ENCODE results near the gene DIS3L2. TPM values are rescaled to one million over a fixed set of nuclear protein-coding genes. Genes with fewer than 3 reads are reported as not detected.

DIS3L2 gene
- total RNA-seq, 1 experiment from 2014 or later = 15.8 TPM

DNA sequence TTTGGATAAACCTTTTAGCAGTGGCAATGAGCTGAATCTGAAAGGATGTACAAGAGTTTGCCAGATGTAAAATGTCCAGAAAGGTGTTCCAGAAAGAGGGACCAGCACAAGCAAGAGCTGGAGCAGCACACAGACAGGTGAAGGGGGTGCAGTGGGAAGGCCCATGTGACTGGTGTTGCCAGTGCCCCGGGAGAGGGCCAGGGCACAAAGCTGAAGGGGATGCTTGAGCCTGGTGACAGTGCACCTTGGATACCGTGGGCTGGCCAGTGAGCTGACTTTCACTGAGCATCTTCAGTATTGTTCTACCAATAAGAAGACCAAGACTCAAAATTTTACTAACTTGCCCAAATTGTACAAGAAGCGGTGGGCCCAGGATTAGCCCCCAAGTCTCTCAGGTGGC, 284.7 kb downstream of the DIS3L2 start:
- Histone ChIP-seq H3K27ac (ENCODE audit: low read length) (no peak overlapping the region), H4K20me1 (ENCODE audit: insufficient read depth, low read depth, low read length) (no peaks in the 10 kb centered on the region), H3K9me2 (replicated peaks; ENCODE audit: insufficient read depth, low read length) (no peaks in the 10 kb centered on the region), H3K9ac (ENCODE audit: low read length) (no peak overlapping the region), H3K36me3 (ENCODE audit: insufficient read depth, low read length) (no peaks in the 10 kb centered on the region), H3K4me3 (ENCODE audit: low read length) (no peak overlapping the region), H3K4me2 (ENCODE audit: low read depth, low read length, poor library complexity, severe bottlenecking) (no peak overlapping the region), H3K27me3 (ENCODE audit: low read length) (no peaks in the 10 kb centered on the region), H3K4me1 (ENCODE audit: low read length) (no peaks in the 10 kb centered on the region), H2AFZ (ENCODE audit: low read length) (no peak overlapping the region), H3K9me3 (ENCODE audit: low read length) (no peaks in the 10 kb centered on the region), H3K79me2 (ENCODE audit: low read length) (no peaks in the 10 kb centered on the region)
- DNase-seq = no peak

DNA sequence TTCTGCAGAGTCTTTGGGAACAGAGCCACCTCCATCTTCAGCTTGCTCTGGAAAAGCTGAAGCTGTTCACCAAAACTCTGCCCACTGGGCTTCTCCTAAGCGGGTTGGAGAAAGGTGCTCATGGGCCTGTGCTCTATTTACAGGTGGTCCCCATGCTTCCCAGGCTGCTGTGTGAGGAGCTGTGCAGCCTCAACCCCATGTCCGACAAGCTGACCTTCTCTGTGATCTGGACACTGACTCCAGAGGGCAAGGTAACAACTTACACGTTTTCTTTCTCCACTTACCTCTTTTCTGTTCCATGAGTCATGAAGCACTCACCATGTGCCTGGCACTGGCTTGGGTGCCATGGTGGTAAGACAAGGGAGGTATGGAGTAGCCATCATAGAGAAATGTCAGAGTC, 287.6 kb downstream of the DIS3L2 start:
- no peak for DNase-seq
- Histone ChIP-seq H3K36me3 (ENCODE audit: insufficient read depth, low read length) (no peaks in the 10 kb centered on the region), H3K9me3 (ENCODE audit: low read length) (no peaks in the 10 kb centered on the region), H3K4me2 (ENCODE audit: low read depth, low read length, poor library complexity, severe bottlenecking) (no peak overlapping the region), H2AFZ (ENCODE audit: low read length) (no peak overlapping the region), H3K27me3 (ENCODE audit: low read length) (no peaks in the 10 kb centered on the region), H3K4me3 (ENCODE audit: low read length) (no peak overlapping the region), H3K27ac (ENCODE audit: low read length) (no peak overlapping the region), H3K9me2 (replicated peaks; ENCODE audit: insufficient read depth, low read length) (no peaks in the 10 kb centered on the region), H3K9ac (ENCODE audit: low read length) (no peak overlapping the region), H3K79me2 (ENCODE audit: low read length) (no peaks in the 10 kb centered on the region), H4K20me1 (ENCODE audit: insufficient read depth, low read depth, low read length) (no peaks in the 10 kb centered on the region), H3K4me1 (ENCODE audit: low read length) (no peaks in the 10 kb centered on the region)

DNA sequence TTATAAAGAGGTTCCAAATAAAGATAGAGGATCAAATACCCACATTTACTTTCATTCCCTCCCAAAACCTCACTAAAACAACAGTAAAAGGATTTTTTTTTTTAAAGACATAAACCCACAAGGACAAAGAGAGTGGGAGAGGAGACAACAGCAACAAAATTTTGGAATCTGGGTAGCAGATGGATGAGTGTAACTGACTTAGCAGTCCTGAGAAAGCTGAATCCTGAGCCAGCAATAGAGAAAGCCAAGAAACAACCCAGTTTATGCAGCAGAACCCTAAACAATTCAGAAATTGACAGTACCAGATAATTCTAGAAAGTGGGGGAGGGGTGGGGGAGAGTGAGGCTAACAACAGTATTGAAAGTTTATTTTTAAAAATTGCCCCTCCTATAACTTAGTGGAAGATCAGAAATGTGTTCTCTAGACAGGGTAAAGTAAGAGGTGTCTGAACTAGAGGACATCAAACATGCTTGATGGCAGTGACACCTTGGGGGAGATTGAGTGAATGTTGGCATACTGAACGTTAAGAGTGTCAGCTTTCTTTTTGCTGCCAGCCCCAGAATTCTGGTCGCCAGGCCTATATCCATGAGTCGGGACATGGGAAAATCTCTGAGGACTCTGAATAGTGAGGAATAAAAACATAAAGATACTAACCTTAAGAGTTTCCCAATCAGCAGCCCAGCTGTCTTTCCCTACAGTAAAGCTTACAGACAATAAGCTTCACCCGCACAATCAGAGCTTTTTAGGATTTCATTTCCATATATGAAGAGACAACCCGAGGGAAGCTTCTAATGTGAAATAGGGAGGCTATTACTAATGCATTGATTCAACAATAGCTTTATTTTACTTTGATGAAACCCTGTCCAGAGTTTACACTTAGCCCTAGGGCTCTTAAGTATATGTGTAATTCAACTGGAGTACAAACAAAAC, 289.0 kb downstream of the DIS3L2 start:
- H3K27ac ChIP-seq (ENCODE audit: low read length) = no peak overlapping the region
- no peaks in the 10 kb centered on the region for H3K9me3 ChIP-seq (ENCODE audit: low read length)
- no peaks in the 10 kb centered on the region for H4K20me1 ChIP-seq (ENCODE audit: insufficient read depth, low read depth, low read length)
- no peak overlapping the region for H3K4me3 ChIP-seq (ENCODE audit: low read length)
- H3K9ac ChIP-seq (ENCODE audit: low read length) = no peak overlapping the region
- no peaks in the 10 kb centered on the region for H3K9me2 ChIP-seq (replicated peaks; ENCODE audit: insufficient read depth, low read length)
- H3K79me2 ChIP-seq (ENCODE audit: low read length) = no peaks in the 10 kb centered on the region
- H3K36me3 ChIP-seq (ENCODE audit: insufficient read depth, low read length) = no peaks in the 10 kb centered on the region
- DNase-seq = no peak
- no peaks in the 10 kb centered on the region for H3K4me1 ChIP-seq (ENCODE audit: low read length)
- no peaks in the 10 kb centered on the region for H3K27me3 ChIP-seq (ENCODE audit: low read length)
- H2AFZ ChIP-seq (ENCODE audit: low read length) = no peak overlapping the region
- no peak overlapping the region for H3K4me2 ChIP-seq (ENCODE audit: low read depth, low read length, poor library complexity, severe bottlenecking)

DNA sequence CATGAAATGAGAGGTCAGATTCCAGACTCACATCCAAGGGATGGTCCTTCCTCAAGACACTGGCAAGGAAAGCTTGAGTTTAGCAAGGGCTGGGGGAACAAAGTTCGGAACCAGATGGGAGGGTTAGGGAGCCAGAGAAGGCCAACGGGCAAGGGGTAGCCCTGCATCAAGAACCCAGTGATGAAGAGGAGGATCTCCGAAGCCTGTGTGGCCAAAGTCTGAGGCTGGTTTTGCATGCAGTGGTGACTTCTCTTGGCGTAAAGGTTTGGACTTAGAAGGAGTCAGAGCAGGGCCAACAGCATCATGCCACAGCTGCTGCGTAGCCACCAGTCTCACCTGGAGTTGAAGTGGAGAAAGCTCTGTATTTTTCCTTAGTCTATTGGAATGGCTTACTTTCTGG, 293.5 kb downstream of the DIS3L2 start:
- Histone ChIP-seq H3K4me3 (ENCODE audit: low read length) (no peak overlapping the region), H3K9ac (ENCODE audit: low read length) (no peak overlapping the region), H4K20me1 (ENCODE audit: insufficient read depth, low read depth, low read length) (no peaks in the 10 kb centered on the region), H3K79me2 (ENCODE audit: low read length) (no peaks in the 10 kb centered on the region), H3K4me1 (ENCODE audit: low read length) (no peaks in the 10 kb centered on the region; the same call in 1 of the 2 replicates), H3K9me2 (replicated peaks; ENCODE audit: insufficient read depth, low read length) (no peaks in the 10 kb centered on the region), H3K4me2 (ENCODE audit: low read depth, low read length, poor library complexity, severe bottlenecking) (no peak overlapping the region), H3K9me3 (ENCODE audit: low read length) (no peaks in the 10 kb centered on the region), H2AFZ (ENCODE audit: low read length) (no peak overlapping the region), H3K27ac (ENCODE audit: low read length) (no peak overlapping the region), H3K27me3 (ENCODE audit: low read length) (no peaks in the 10 kb centered on the region), H3K36me3 (ENCODE audit: insufficient read depth, low read length) (no peaks in the 10 kb centered on the region)
- DNase-seq = no peak

DNA sequence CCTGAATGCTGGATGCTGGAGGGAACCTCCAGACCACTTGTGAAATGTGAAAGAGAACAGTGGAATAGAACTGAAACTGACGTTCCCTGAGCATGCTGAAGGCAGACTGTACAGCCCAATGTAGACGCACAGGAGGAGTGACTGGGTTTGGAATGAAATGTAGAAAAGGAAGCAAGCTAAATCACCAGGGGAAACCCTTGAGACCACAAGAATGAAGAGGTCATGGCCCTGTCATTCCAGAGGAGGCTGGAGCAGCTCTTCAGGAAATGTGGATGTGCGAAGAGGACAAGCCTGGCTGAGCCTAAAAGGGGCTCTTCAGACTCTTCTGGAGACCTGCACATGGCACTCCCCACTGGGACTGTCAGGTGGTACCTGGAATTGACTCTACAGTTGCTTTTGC, 298.6 kb downstream of the DIS3L2 start:
- Histone ChIP-seq H4K20me1 (ENCODE audit: insufficient read depth, low read depth, low read length) (no peaks in the 10 kb centered on the region), H3K79me2 (ENCODE audit: low read length) (no peaks in the 10 kb centered on the region), H3K4me2 (ENCODE audit: low read depth, low read length, poor library complexity, severe bottlenecking) (no peak overlapping the region), H3K4me1 (ENCODE audit: low read length) (peaks cover 7% of the 10 kb centered on the region), H3K9me2 (replicated peaks; ENCODE audit: insufficient read depth, low read length) (no peaks in the 10 kb centered on the region), H2AFZ (ENCODE audit: low read length) (no peak overlapping the region), H3K36me3 (ENCODE audit: insufficient read depth, low read length) (no peaks in the 10 kb centered on the region), H3K9ac (ENCODE audit: low read length) (no peak overlapping the region), H3K27ac (ENCODE audit: low read length) (no peak overlapping the region), H3K27me3 (ENCODE audit: low read length) (no peaks in the 10 kb centered on the region), H3K9me3 (ENCODE audit: low read length) (no peaks in the 10 kb centered on the region), H3K4me3 (ENCODE audit: low read length) (no peak overlapping the region)
- DNase-seq = no peak

DNA sequence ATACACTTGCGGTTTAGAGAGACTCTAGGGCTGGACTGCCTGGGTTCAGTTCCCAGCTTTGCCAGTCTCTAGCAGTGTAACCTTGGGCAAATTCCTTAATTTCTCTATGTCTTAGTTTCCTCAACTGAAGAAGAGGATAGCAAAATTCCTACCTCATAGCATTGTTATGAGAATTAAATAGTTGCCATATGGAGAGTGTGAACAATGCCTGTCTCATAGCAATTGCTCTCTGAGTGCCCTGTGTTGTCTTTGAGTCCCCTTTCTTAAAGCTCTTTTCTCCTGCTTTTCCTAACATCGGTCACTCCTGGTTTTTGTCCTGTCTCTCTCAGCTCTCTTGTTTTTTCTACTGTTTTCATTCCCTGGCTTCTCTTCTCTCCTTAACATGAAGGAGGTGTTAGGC, 300.3 kb downstream of the DIS3L2 start:
- no peaks in the 10 kb centered on the region for H3K27me3 ChIP-seq (ENCODE audit: low read length)
- H4K20me1 ChIP-seq (ENCODE audit: insufficient read depth, low read depth, low read length) = no peaks in the 10 kb centered on the region
- no peak for DNase-seq
- no peaks in the 10 kb centered on the region for H3K9me3 ChIP-seq (ENCODE audit: low read length)
- H3K36me3 ChIP-seq (ENCODE audit: insufficient read depth, low read length) = no peaks in the 10 kb centered on the region
- no peak overlapping the region for H3K27ac ChIP-seq (ENCODE audit: low read length)
- no peaks in the 10 kb centered on the region for H3K79me2 ChIP-seq (ENCODE audit: low read length)
- no peak overlapping the region for H3K4me3 ChIP-seq (ENCODE audit: low read length)
- no peak overlapping the region for H3K4me2 ChIP-seq (ENCODE audit: low read depth, low read length, poor library complexity, severe bottlenecking)
- no peaks in the 10 kb centered on the region for H3K9me2 ChIP-seq (replicated peaks; ENCODE audit: insufficient read depth, low read length)
- peaks cover 7% of the 10 kb centered on the region for H3K4me1 ChIP-seq (ENCODE audit: low read length)
- H3K9ac ChIP-seq (ENCODE audit: low read length) = no peak overlapping the region
- H2AFZ ChIP-seq (ENCODE audit: low read length) = no peak overlapping the region

DNA sequence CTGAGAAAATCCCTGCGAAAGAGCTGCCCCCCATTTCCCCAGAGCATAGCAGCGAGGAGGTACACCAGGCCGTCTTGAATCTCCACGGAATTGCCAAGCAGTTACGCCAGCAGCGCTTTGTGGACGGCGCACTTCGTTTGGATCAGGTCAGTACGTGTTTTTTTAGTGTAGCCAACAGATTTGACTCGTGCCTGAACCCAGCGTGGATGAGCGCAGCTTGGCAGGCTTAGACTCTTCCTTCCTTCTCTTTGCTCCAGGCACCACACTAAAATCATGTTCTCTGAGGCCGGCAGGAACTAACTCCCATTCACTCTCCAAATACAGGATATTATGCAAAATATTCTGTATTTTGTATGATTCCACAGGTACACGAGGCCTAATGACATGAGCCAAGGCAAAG, 301.8 kb downstream of the DIS3L2 start:
- no peaks in the 10 kb centered on the region for H3K9me2 ChIP-seq (replicated peaks; ENCODE audit: insufficient read depth, low read length)
- no peaks in the 10 kb centered on the region for H3K79me2 ChIP-seq (ENCODE audit: low read length)
- H3K4me2 ChIP-seq (ENCODE audit: low read depth, low read length, poor library complexity, severe bottlenecking) = no peak overlapping the region
- no peak overlapping the region for H3K27ac ChIP-seq (ENCODE audit: low read length)
- H3K9ac ChIP-seq (ENCODE audit: low read length) = no peak overlapping the region
- H3K9me3 ChIP-seq (ENCODE audit: low read length) = no peaks in the 10 kb centered on the region
- no peak for DNase-seq
- H2AFZ ChIP-seq (ENCODE audit: low read length) = no peak overlapping the region
- H3K27me3 ChIP-seq (ENCODE audit: low read length) = no peaks in the 10 kb centered on the region
- H3K36me3 ChIP-seq (ENCODE audit: insufficient read depth, low read length) = no peaks in the 10 kb centered on the region
- no peak overlapping the region for H3K4me3 ChIP-seq (ENCODE audit: low read length)
- H3K4me1 ChIP-seq (ENCODE audit: low read length) = peaks cover 7% of the 10 kb centered on the region
- no peaks in the 10 kb centered on the region for H4K20me1 ChIP-seq (ENCODE audit: insufficient read depth, low read depth, low read length)

DNA sequence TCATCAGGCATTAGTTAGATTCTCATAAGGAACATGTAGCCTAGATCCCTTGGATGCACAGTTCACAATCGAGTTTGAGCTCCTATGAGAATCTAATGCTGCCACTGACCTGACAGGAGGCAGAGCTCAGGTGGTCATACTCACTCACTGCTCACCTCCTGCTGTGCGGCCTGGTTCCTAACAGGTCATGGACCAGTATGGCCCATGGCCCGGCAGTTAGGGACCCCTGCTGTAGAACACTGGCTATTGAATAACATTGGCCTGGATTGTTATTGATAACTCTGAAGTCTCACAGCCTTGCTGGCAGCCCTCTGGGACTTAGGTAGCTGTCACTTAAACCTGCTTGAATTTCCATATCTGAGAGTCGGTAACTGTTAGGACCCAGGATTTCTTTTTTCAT, 302.6 kb downstream of the DIS3L2 start:
- H3K27me3 ChIP-seq (ENCODE audit: low read length) = no peaks in the 10 kb centered on the region
- H2AFZ ChIP-seq (ENCODE audit: low read length) = no peak overlapping the region
- H3K27ac ChIP-seq (ENCODE audit: low read length) = no peak overlapping the region
- H3K4me2 ChIP-seq (ENCODE audit: low read depth, low read length, poor library complexity, severe bottlenecking) = no peak overlapping the region
- no peaks in the 10 kb centered on the region for H3K9me2 ChIP-seq (replicated peaks; ENCODE audit: insufficient read depth, low read length)
- no peak overlapping the region for H3K9ac ChIP-seq (ENCODE audit: low read length)
- H4K20me1 ChIP-seq (ENCODE audit: insufficient read depth, low read depth, low read length) = no peaks in the 10 kb centered on the region
- no peaks in the 10 kb centered on the region for H3K9me3 ChIP-seq (ENCODE audit: low read length)
- no peaks in the 10 kb centered on the region for H3K79me2 ChIP-seq (ENCODE audit: low read length)
- H3K4me3 ChIP-seq (ENCODE audit: low read length) = no peak overlapping the region
- H3K36me3 ChIP-seq (ENCODE audit: insufficient read depth, low read length) = no peaks in the 10 kb centered on the region
- DNase-seq = no peak
- peaks cover 7% of the 10 kb centered on the region for H3K4me1 ChIP-seq (ENCODE audit: low read length)

Data from Karpas-422 (cell line).